Endothelial cell of umbilical vein (primary cell): ENCODE measurements around the gene HDAC4. TPM values are rescaled to one million over a fixed set of nuclear protein-coding genes. Genes with fewer than 3 reads are reported as not detected.

ENCODE experiments used
- BruUV-seq: library from RNA; stranded (reverse); fragments of 400-500 nt; replicated peaks from 2 replicates; lab custom pipeline; 2021; lab: Mats Ljungman, UMichigan
- CTCF ChIA-PET: fragments of 300-600, 350-600 bp; sonication (Branson Sonifier 250); formaldehyde crosslinking; loops from one replicate; lab custom pipeline; 2021; ENCODE audit warnings: antibody characterized with exemption, inconsistent platforms; lab: Charles Lee
- POLR2A ChIA-PET: fragments of 300-600, 350-600 bp; sonication (Branson Sonifier 250); formaldehyde crosslinking; loops from one replicate; lab custom pipeline; 2021; ENCODE audit warnings: antibody characterized with exemption, inconsistent platforms; lab: Charles Lee
- DNase-seq: peaks from one replicate; pipeline ENCODE4 v3.0.0-alpha.2; 2011; ENCODE audit warnings: low read depth, low spot score
- FAIRE-seq: peaks from 2 replicates; lab custom pipeline; 2011; peaks lifted over from hg19 to GRCh38; lab: Jason Lieb, UNC
- H2AFZ ChIP-seq: 2 replicates; pipeline ENCODE4 v1.6.0; 2012; ENCODE audit warnings: low read depth, low read length, control low read depth, inconsistent platforms
- H3K27ac ChIP-seq: 2 replicates; pipeline ENCODE4 v1.5.1; 2011; ENCODE audit warnings: low read depth, mild to moderate bottlenecking, control low read depth, low read length, moderate library complexity; ENCODE audit not compliant: insufficient read depth
- H3K27me3 ChIP-seq, 2 experiments: 2 replicates each; pipeline versions ENCODE4 v1.6.0 to v1.6.1; 2011; ENCODE audit warnings: low read length in 2 of 2, mixed read lengths in 1 of 2; ENCODE audit not compliant: control insufficient read depth in 2 of 2, insufficient read depth in 2 of 2
- H3K36me3 ChIP-seq, 2 experiments: 2 replicates in 1 of 2; 3 replicates in 1 of 2; pipeline ENCODE4 v1.5.1; 2011; ENCODE audit warnings: low read length in 2 of 2, mild to moderate bottlenecking in 1 of 2, moderate library complexity in 1 of 2; ENCODE audit not compliant: control insufficient read depth in 2 of 2, insufficient read depth in 2 of 2; ENCODE audit errors: extremely low read depth in 1 of 2
- H3K4me1 ChIP-seq: 3 replicates; pipeline ENCODE4 v1.5.1; 2011; ENCODE audit warnings: mild to moderate bottlenecking, low read length; ENCODE audit not compliant: control insufficient read depth, insufficient read depth; ENCODE audit errors: extremely low read depth
- H3K4me2 ChIP-seq: 2 replicates; pipeline ENCODE4 v1.6.1; 2011; ENCODE audit warnings: low read length, control low read depth, mixed read lengths; ENCODE audit not compliant: insufficient read depth
- H3K4me3 ChIP-seq, 3 experiments: fragments of 200-600 bp in 1 of 3; sonication (generic), shearing (Covaris generic) in 1 of 3; replicated peaks in 1 of 3; 2 replicates each; pipeline ENCODE4 v1.5.1; 2011 to 2016; ENCODE audit warnings: control low read depth in 3 of 3, low read length in 3 of 3, mild to moderate bottlenecking in 2 of 3, inconsistent platforms in 1 of 3, low read depth in 1 of 3, moderate library complexity in 1 of 3; ENCODE audit not compliant: insufficient read depth in 1 of 3
- H3K79me2 ChIP-seq: 2 replicates; pipeline ENCODE4 v1.6.0; 2012; ENCODE audit warnings: low read length, inconsistent platforms; ENCODE audit not compliant: control insufficient read depth, insufficient read depth
- H3K9ac ChIP-seq: replicated peaks from 2 replicates; pipeline ENCODE3; 2011; ENCODE audit warnings: low read length, control low read depth; ENCODE audit not compliant: insufficient read depth; ENCODE audit errors: extremely low read depth
- H3K9me1 ChIP-seq: replicated peaks from 3 replicates; pipeline ENCODE4 v1.6.0; 2011; ENCODE audit warnings: mild to moderate bottlenecking, low read length; ENCODE audit not compliant: control insufficient read depth, insufficient read depth; ENCODE audit errors: extremely low read depth
- H3K9me3 ChIP-seq: replicated peaks from 2 replicates; pipeline ENCODE4 v1.5.1; 2012; ENCODE audit warnings: low read length, inconsistent platforms; ENCODE audit not compliant: control insufficient read depth, insufficient read depth
- H4K20me1 ChIP-seq: replicated peaks from 2 replicates; pipeline ENCODE3; 2011; ENCODE audit warnings: mild to moderate bottlenecking, low read length; ENCODE audit not compliant: control insufficient read depth, insufficient read depth; ENCODE audit errors: extremely low read depth
- CTCF ChIP-seq, 2 donors: IDR thresholded peaks; 1 replicate in 1 of 2; 2 replicates in 1 of 2; pipeline ENCODE4 v1.5.1; 2011; ENCODE audit warnings: low read length in 2 of 2, mild to moderate bottlenecking in 2 of 2, moderate library complexity in 2 of 2, control low read depth in 1 of 2, inconsistent platforms in 1 of 2, low read depth in 1 of 2; ENCODE audit not compliant: insufficient read depth in 1 of 2; ENCODE audit errors: extremely low read depth in 1 of 2
- EZH2 ChIP-seq: IDR thresholded peaks from 2 replicates; pipeline ENCODE4 v1.6.1; 2012; ENCODE audit warnings: borderline replicate concordance, low read depth, mild to moderate bottlenecking, moderate library complexity, low read length, inconsistent platforms; ENCODE audit not compliant: severe bottlenecking
- FOS ChIP-seq: IDR thresholded peaks from 2 replicates; pipeline ENCODE4 v1.6.1; 2011; ENCODE audit warnings: mild to moderate bottlenecking, low read length, moderate library complexity, borderline replicate concordance; ENCODE audit not compliant: insufficient read depth
- GATA2 ChIP-seq: IDR thresholded peaks from 2 replicates; pipeline ENCODE4 v1.7.0; 2011; ENCODE audit warnings: low read depth, mild to moderate bottlenecking, moderate library complexity, mixed read lengths, low read length; ENCODE audit not compliant: insufficient read length, insufficient read depth
- JUN ChIP-seq: IDR thresholded peaks from 2 replicates; pipeline ENCODE4 v1.6.1; 2011; ENCODE audit warnings: borderline replicate concordance, low read depth; ENCODE audit not compliant: insufficient read length, insufficient read depth
- MAX ChIP-seq: IDR thresholded peaks from 2 replicates; pipeline ENCODE4 v1.6.1; 2011; ENCODE audit not compliant: insufficient read depth, insufficient read length
- MYC ChIP-seq: IDR thresholded peaks from one replicate; pipeline ENCODE4 v1.6.1; 2011; ENCODE audit warnings: mild to moderate bottlenecking, low read depth, low read length
- POLR2A ChIP-seq: IDR thresholded peaks from 2 replicates; pipeline ENCODE4 v1.6.1; 2012; ENCODE audit warnings: low read depth, mild to moderate bottlenecking, control low read depth, low read length
- dilution Hi-C: fragments of 300-500 bp; cut with MboI; formaldehyde crosslinking; loops from one replicate; pipeline ENCODE4 v1.15.0; 2019; ENCODE audit warnings: low sequenced_read_pairs; ENCODE audit not compliant: extremely low pct_ligation_motif_present
- intact Hi-C: fragments of 100-400 bp; cut with micrococcal nuclease; formaldehyde crosslinking; loops from one replicate; pipeline ENCODE4 v1.10.0; 2022
- polyA plus RNA-seq, 4 experiments: library from polyadenylated mRNA; depleted of rRNA in 3 of 4; stranded (reverse) in 3 of 4; unstranded in 1 of 4; fragments of >200 nt; gene quantifications; 2 replicates each; pipeline versions ENCODE4 v1.2.1 to v1.2.3, GENCODE V29; 2011 to 2012; ENCODE audit warnings: missing spikeins in 1 of 4
- total RNA-seq: library from RNA; stranded (reverse); gene quantifications from 2 replicates; pipeline ENCODE4 v1.2.3, GENCODE V29; 2021

The HDAC4 gene
- total and polyA plus RNA-seq, 2 donors (not counting 3 experiments of a cell fraction or from before 2014, with no cell fraction given), result 13.4 to 33.0 TPM

DNA sequence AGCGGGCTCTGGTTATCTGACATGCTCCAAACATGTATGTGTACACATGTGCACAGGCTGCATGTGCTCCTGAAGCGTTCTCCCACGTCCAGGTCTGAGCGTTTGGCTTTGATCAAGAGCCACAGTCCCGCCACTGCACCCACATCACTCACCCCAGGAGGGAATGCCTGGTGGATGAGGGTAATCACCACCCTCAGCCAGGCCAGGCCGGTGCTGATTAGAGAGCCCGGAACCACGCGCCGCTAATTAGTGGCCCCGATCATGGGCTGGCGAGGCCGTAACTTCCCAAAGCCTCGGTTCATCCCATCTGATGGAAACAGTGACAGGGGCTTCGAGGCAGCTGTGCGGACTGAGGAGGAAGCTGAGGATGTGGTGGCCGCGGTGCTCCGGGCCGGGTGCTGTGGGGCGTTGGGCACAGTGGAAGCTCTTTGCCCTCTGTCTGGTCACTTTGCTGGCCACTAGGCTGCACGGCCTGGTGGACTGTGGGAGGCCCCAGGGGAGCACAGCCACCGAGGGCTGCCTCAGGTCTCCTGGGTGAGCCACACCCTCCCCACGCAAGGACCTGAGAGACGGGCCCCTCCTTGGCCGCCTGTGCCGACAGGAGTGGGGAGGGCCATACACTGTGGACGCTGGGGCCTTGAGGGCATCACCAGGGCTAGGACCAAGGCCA, 333.5 kb downstream of the HDAC4 start:
- Histone ChIP-seq H4K20me1 (no peaks in the 10 kb centered on the region), H3K4me2 (no peak overlapping the region), H3K9ac (no peak overlapping the region), H2AFZ (no peak overlapping the region), H3K79me2 (no peaks in the 10 kb centered on the region), H3K27me3 (no peaks in the 10 kb centered on the region), H3K36me3 (peaks cover 0 to 3% of the 10 kb centered on the region in 2 experiments), H3K9me1 (no peaks in the 10 kb centered on the region), H3K9me3 (no peaks in the 10 kb centered on the region), H3K27ac (no peak overlapping the region), H3K4me3 (no peak overlapping the region), H3K4me1 (no peaks in the 10 kb centered on the region)
- FAIRE-seq (no peak), DNase-seq (no peak)
- BruUV-seq, result no TSS peak
- POLR2A ChIA-PET, result no interaction called here
- dilution Hi-C loops (no loop called here), intact Hi-C loops (no loop called here)
- CTCF ChIA-PET, result no interaction called here
- TF ChIP-seq MAX, result no peak
- TF ChIP-seq MYC, result no peak
- TF ChIP-seq JUN, result no peak
- TF ChIP-seq GATA2, result no peak
- TF ChIP-seq FOS, result no peak
- no peak for TF ChIP-seq CTCF (IDR thresholded peaks at IDR 0.05; ENCODE audit: extremely low read depth in 1 of 2, insufficient read depth in 1 of 2, low read depth in 1 of 2, low read length in 2 of 2)
- no peak for TF ChIP-seq EZH2
- TF ChIP-seq POLR2A, result no peak
